Breast epithelium (tissue), 4 donors: ENCODE data around the gene FNDC3A. TPM values are rescaled to one million over a fixed set of nuclear protein-coding genes. Genes with fewer than 3 reads are reported as not detected.

Source experiments
- DNase-seq, 2 donors: peaks; one replicate each; pipeline ENCODE4 v3.0.0-alpha.2; 2019; ENCODE audit warnings: low spot score in 2 of 2
- H3K27ac ChIP-seq, 2 donors: fragments of 200-600 bp; sonication (generic) in 1 of 2; one replicate each; pipeline ENCODE4 v1.5.1; 2016 to 2019; ENCODE audit warnings: mild to moderate bottlenecking in 1 of 2
- H3K27me3 ChIP-seq, 2 donors: fragments of 200-600 bp; sonication (generic) in 1 of 2; one replicate each; pipeline versions ENCODE4 v1.5.1 to v1.6.0; 2017 to 2019; ENCODE audit warnings: control low read depth in 1 of 2, mild to moderate bottlenecking in 1 of 2
- H3K36me3 ChIP-seq: fragments of 200-600 bp; one replicate; pipeline ENCODE4 v1.5.1; 2019
- H3K4me1 ChIP-seq, 2 donors: fragments of 200-600 bp; sonication (generic); one replicate each; pipeline ENCODE4 v1.5.1; 2016 to 2019; ENCODE audit warnings: control low read depth in 1 of 2
- H3K4me3 ChIP-seq, 3 donors: fragments of 200-600 bp; sonication (generic); 1 replicate in 2 of 3; 2 replicates in 1 of 3; pipeline ENCODE4 v1.5.1; 2016 to 2019; ENCODE audit warnings: mild to moderate bottlenecking in 3 of 3, moderate library complexity in 2 of 3
- H3K9me3 ChIP-seq, 2 donors: fragments of 200-600 bp; sonication (generic) in 1 of 2; one replicate each; pipeline ENCODE4 v1.5.1; 2016 to 2019; ENCODE audit warnings: control low read depth in 1 of 2
- CTCF ChIP-seq, 3 donors: fragments of 450-650 bp; IDR thresholded peaks; one replicate each; pipeline ENCODE4 v1.5.1; 2016 to 2017; ENCODE audit warnings: antibody characterized with exemption in 3 of 3, mild to moderate bottlenecking in 3 of 3, moderate library complexity in 3 of 3
- POLR2A ChIP-seq: fragments of 450-650 bp; IDR thresholded peaks from one replicate; pipeline ENCODE4 v1.6.1; 2016; ENCODE audit warnings: antibody characterized with exemption, mild to moderate bottlenecking, moderate library complexity
- POLR2AphosphoS5 ChIP-seq, 3 donors: sonication (generic); formaldehyde crosslinking; IDR thresholded peaks; one replicate each; pipeline ENCODE4 v1.6.1; 2017; ENCODE audit warnings: antibody characterized with exemption in 3 of 3
- intact Hi-C: fragments of 100-400 bp; cut with DNase I; formaldehyde crosslinking; loops from one replicate; pipeline ENCODE4 v1.15.1; 2023; ENCODE audit warnings: low total_unique reads
- total RNA-seq, 3 donors: library from RNA; depleted of rRNA; stranded (reverse); fragments of >200 nt; gene quantifications; one replicate each; pipeline ENCODE4 v1.1.0, GENCODE V29; 2016

Gene FNDC3A
- total RNA-seq = 10 to 100 TPM; 45.3 to 85.8 (median 57.7) TPM

DNA sequence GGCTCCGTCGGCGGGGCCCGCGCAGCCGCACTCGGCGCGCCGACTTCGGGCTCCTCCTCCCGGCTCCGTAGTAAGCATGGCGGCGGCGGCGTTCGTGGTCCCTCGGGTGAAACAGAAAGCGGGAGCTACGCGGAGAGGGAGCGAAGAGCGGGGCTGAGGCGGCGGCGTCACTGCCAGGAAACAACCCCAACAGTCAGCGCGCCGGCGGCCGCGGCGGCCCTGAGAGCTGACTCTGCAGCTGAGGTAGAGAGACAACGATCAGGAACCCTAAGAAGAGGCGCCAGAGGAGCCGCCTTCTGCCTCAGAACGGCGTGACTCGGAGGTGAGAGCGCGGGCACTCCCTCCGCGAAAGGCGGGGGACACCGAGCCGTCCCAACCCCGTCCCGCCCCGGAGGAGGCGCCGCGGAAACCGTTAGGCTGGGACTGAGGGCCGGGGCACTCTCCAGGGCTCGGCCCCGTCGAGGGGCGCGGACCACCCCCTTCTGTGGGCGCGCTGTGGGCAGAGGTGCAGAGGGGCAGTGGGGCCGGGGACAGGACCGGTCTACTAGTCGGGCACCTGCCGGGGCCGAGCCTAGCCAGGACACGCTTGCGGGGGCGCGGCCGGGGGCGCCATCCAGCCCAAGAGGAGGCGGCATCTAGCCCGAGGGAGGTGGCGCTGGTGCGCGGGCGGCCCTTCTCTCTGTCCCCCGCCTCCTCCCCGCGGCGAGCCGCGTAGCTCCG is at the start of gene FNDC3A:
Gene FNDC3A, plus strand, starts transcription at position 57 of the 720 bp plus-strand sequence. CDS start 30,279 bp downstream, outside the sequence.
- Histone ChIP-seq H3K9me3 (no peaks in the 10 kb centered on the region), H3K4me3 (peak within 1 kb of the TSS; percentile 87 to 92 (median 90)), H3K27ac (peak within 1 kb of the TSS; percentile 98 to 99), H3K27me3 (no peaks in the 10 kb centered on the region), H3K36me3 (no peaks in the 10 kb centered on the region), H3K4me1 (peaks cover 0 to 16% of the 10 kb centered on the region in 2 donors)
- intact Hi-C loops = no loop called here
- peak; percentile 46 to 64 for DNase-seq
- TF ChIP-seq POLR2AphosphoS5 (IDR thresholded peaks at IDR 0.05) = peak; percentile 27 to 58 (median 46)
- TF ChIP-seq POLR2A = peak; percentile 41
- TF ChIP-seq CTCF (IDR thresholded peaks at IDR 0.05) = no peak

GRCh38 chr13:48928757-48929430 is 46.8 kb upstream of the FNDC3A start:
- TF ChIP-seq POLR2A (no peak), POLR2AphosphoS5 (IDR thresholded peaks at IDR 0.05) (no peak), CTCF (IDR thresholded peaks at IDR 0.05) (no peak)
- intact Hi-C loops = loop anchor here (5.0 kb wide), 1 partner anchor 978 kb away; no protein-coding TSS in a partner anchor
- Histone ChIP-seq H3K27ac (no peak overlapping the region), H3K4me3 (no peak overlapping the region), H3K9me3 (no peaks in the 10 kb centered on the region), H3K27me3 (no peaks in the 10 kb centered on the region), H3K4me1 (no peaks in the 10 kb centered on the region), H3K36me3 (no peaks in the 10 kb centered on the region)
- DNase-seq = no peak

DNA sequence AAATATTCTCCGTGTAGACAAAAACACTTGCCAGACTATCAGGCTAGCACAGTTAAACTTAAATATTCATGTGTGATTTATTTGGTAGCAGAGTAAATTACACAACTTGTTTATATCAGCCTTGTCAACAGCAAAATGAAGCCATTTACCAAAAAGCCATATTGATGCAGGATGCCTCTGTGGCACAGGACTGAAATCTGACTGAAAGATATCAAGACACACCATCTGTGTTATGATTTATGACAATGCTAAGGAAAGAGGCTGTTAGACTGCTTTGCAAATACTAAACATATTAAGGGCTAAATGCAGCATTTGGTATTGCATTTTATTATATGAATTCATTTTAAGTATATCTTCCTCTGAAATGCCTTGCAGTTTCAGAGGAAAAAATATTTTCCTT is 44.8 kb upstream of the FNDC3A start:
- Histone ChIP-seq H3K9me3 (no peaks in the 10 kb centered on the region), H3K27ac (no peak overlapping the region), H3K4me1 (no peaks in the 10 kb centered on the region), H3K4me3 (no peak overlapping the region), H3K27me3 (no peaks in the 10 kb centered on the region), H3K36me3 (no peaks in the 10 kb centered on the region)
- DNase-seq = no peak
- intact Hi-C loops = no loop called here
- TF ChIP-seq POLR2A = no peak
- no peak for TF ChIP-seq CTCF (IDR thresholded peaks at IDR 0.05)

DNA sequence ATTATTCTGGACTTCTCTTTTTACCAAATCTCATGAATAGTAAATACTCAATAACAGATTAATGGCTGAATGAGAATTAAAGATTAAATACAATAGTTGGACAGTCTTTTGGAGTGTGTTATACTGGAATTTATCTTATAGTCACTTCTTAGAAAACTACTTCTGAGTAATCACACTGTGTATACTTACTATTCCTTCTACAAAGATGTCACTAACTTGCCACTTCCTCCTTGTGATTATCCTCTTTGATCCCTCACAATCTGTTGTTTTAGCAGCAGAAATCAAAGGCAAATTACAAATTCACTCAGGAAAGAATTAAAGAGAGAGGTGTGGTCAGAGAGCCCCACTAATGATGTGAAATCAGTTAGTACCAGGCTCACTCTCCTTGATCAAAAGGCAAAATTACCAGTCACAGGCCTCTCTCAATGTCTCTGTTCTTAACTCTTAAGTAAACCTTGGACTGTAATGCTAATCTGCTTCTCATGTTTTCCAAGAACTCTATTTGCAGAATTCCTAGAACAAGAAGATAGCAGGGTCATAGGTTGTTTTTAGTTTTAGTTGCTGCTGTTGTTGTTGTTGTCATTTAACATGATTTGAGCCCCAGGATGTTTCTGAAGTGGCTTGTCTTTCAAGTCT is 37.3 kb upstream of the FNDC3A start:
- intact Hi-C loops = no loop called here

More for the DNA sequence above, 37.3 kb upstream of the FNDC3A start:
- Histone ChIP-seq H3K27ac (no peak overlapping the region), H3K4me3 (no peak overlapping the region), H3K27me3 (no peaks in the 10 kb centered on the region), H3K4me1 (no peaks in the 10 kb centered on the region), H3K9me3 (no peaks in the 10 kb centered on the region), H3K36me3 (no peaks in the 10 kb centered on the region)
- DNase-seq = no peak
- TF ChIP-seq POLR2AphosphoS5 (IDR thresholded peaks at IDR 0.05) (no peak), POLR2A (no peak), CTCF (IDR thresholded peaks at IDR 0.05) (no peak)
